Mononuclear cell (primary cell): Measurements from ENCODE around the gene ZNF845. TPM values are rescaled to one million over a fixed set of nuclear protein-coding genes. Genes with fewer than 3 reads are reported as not detected.
"Not testable (repeated sequence)": the region's sequence is repeated elsewhere in the genome, so short reads cannot be mapped to it uniquely, and the experiment has no call there.

Source experiments
- H3K27me3 ChIP-seq: 2 replicates; pipeline ENCODE4 v1.6.0; 2011; ENCODE audit warnings: low read length, control low read depth; ENCODE audit not compliant: insufficient read depth
- H3K4me1 ChIP-seq: 2 replicates; pipeline ENCODE4 v1.5.1; 2011; ENCODE audit warnings: mild to moderate bottlenecking, low read length, control low read depth; ENCODE audit not compliant: insufficient read depth
- H3K4me3 ChIP-seq: 2 replicates; pipeline ENCODE4 v1.5.1; 2011; ENCODE audit warnings: mild to moderate bottlenecking, low read length, moderate library complexity
- H3K9me3 ChIP-seq: 2 replicates; pipeline ENCODE4 v1.5.1; 2011; ENCODE audit warnings: low read depth, mild to moderate bottlenecking, control low read depth, low read length
- total RNA-seq: library from RNA; depleted of rRNA; stranded (reverse); fragments of >200 nt; gene quantifications from one replicate; pipeline ENCODE4 v1.2.3, GENCODE V29; 2012

Gene ZNF845
- total RNA-seq = 19.3 TPM

GRCh38 chr19:53333463-53334449 is at the start of gene ZNF845:
Gene ZNF845 (plus strand): TSS chr19:53333749. CDS start chr19:53341308, 7,559 bp downstream.
- H3K4me1 ChIP-seq = peaks cover 19% of the 10 kb centered on the region
- H3K9me3 ChIP-seq = no peaks in the 10 kb centered on the region
- peak within 1 kb of the TSS; percentile 78 for H3K4me3 ChIP-seq
- no peaks in the 10 kb centered on the region for H3K27me3 ChIP-seq

DNA sequence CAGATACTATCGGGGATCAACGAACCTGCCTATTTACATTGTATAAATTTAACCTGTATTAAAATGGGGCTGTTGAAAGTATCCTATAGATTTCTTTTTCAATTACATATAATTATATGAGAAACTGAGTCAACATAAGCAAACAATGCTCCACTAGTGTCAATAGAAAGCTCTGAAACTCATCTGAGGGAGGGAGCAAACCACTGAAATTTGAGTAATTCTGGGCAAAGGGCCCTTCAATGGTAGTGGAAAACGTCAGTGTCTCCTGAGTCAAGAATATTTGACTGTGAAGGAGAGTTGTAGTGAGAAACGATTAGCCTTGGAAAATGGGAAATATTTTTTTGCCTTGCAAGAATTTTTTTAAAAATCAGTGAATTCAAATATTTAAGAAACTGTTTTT is 48.5 kb upstream of the ZNF845 start:
- no peaks in the 10 kb centered on the region for H3K4me1 ChIP-seq
- H3K27me3 ChIP-seq = no peaks in the 10 kb centered on the region
- no peaks in the 10 kb centered on the region for H3K9me3 ChIP-seq
- no peak overlapping the region for H3K4me3 ChIP-seq

- H3K9me3 ChIP-seq = peaks cover 18% of the 10 kb centered on the region
- H3K27me3 ChIP-seq = no peaks in the 10 kb centered on the region
- no peaks in the 10 kb centered on the region for H3K4me1 ChIP-seq
- no peak overlapping the region for H3K4me3 ChIP-seq
Measured at GRCh38 chr19:53290758-53291549, 42.6 kb upstream of the ZNF845 start.

GRCh38 chr19:53294786-53295441 is 38.6 kb upstream of the ZNF845 start:
- no peaks in the 10 kb centered on the region for H3K4me1 ChIP-seq
- peaks cover 18% of the 10 kb centered on the region for H3K9me3 ChIP-seq
- no peak overlapping the region for H3K4me3 ChIP-seq
- H3K27me3 ChIP-seq = no peaks in the 10 kb centered on the region

DNA sequence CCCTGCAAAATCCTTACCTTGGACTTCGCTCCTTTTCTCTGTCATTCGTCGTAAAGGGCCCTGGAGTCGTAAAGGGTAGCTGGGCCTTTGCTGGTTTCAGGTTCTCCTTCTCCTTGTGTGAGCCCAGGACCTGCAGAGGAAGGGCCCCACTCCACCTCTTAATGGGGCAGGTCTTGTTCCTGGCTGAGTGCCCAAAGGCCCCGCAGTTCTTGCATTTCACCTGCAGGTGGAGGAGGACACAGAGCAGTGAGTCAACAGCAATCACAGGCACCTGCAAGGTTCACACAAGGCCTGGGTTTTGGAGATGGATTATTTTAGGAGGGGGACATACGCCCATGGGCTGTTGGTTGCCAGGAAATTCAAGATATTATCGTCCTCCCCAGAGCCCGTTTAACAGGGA is 32.2 kb upstream of the ZNF845 start:
- not testable (repeated sequence) for H3K27me3 ChIP-seq, H3K4me1 ChIP-seq, H3K9me3 ChIP-seq, H3K4me3 ChIP-seq

- H3K4me1 ChIP-seq = no peaks in the 10 kb centered on the region
- peaks cover 11% of the 10 kb centered on the region for H3K27me3 ChIP-seq
- H3K4me3 ChIP-seq = no peak overlapping the region
- no peaks in the 10 kb centered on the region for H3K9me3 ChIP-seq
Measured at GRCh38 chr19:53308339-53308811, 25.2 kb upstream of the ZNF845 start.

GRCh38 chr19:53311044-53311443 is 22.5 kb upstream of the ZNF845 start:
- no peaks in the 10 kb centered on the region for H3K9me3 ChIP-seq
- peaks cover 11% of the 10 kb centered on the region for H3K27me3 ChIP-seq
- H3K4me3 ChIP-seq = no peak overlapping the region
- H3K4me1 ChIP-seq = no peaks in the 10 kb centered on the region

GRCh38 chr19:53311897-53312296 is 21.7 kb upstream of the ZNF845 start:
- peaks cover 11% of the 10 kb centered on the region for H3K27me3 ChIP-seq
- no peaks in the 10 kb centered on the region for H3K9me3 ChIP-seq
- no peak overlapping the region for H3K4me3 ChIP-seq
- no peaks in the 10 kb centered on the region for H3K4me1 ChIP-seq

DNA sequence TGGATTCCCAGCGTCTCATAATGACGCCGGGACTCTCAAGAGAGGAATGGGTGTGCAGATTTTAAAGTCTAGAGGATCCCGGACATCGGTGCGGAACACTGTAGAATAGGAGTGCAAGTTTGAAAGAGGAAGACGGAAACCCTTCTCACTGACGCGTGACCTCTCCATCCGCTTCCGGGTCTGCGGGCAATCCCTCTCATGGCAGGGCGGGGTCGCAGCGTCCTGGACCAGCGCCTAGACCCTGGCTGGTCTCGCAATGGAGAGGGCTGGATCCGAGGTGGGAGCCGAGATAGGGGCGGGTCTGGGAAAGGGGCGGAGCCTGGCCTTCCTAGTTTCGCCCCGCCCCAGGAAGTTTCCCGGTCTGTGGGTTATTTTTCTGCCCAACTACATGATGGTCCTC is 4.6 kb upstream of the ZNF845 start:
- H3K4me1 ChIP-seq = peaks cover 9% of the 10 kb centered on the region
- H3K27me3 ChIP-seq = peaks cover 2% of the 10 kb centered on the region
- peaks cover 11% of the 10 kb centered on the region for H3K9me3 ChIP-seq
- H3K4me3 ChIP-seq = no peak overlapping the region

DNA sequence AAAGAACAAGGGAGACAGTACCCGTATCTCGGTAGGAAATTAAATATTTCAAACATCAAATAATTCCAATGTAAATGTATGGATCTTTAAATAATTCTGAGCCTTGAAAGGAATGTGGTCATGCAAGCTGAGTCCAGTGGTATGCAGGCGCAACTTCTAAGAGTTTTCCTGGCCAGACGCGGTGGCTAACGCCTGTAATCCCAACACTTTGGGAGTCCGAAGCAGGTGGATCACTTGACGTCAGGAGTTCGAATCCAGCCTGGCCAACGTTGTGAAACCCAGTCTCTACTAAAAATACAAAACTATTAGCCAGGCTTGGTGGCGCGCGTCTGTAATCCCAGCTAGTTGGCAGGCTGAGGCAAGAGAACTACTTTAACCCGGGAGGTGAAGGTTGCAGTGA is 1.1 kb upstream of the ZNF845 start:
- Histone ChIP-seq H3K9me3 (peaks cover 10% of the 10 kb centered on the region), H3K4me3 (no peak overlapping the region), H3K27me3 (no peaks in the 10 kb centered on the region), H3K4me1 (peaks cover 19% of the 10 kb centered on the region)

- Histone ChIP-seq H3K9me3 (peaks cover 4% of the 10 kb centered on the region), H3K4me3 (peak overlapping the region; percentile 78), H3K4me1 (peaks cover 19% of the 10 kb centered on the region), H3K27me3 (no peaks in the 10 kb centered on the region)
Measured at GRCh38 chr19:53333066-53333462, 485 bp upstream of the ZNF845 start.

DNA sequence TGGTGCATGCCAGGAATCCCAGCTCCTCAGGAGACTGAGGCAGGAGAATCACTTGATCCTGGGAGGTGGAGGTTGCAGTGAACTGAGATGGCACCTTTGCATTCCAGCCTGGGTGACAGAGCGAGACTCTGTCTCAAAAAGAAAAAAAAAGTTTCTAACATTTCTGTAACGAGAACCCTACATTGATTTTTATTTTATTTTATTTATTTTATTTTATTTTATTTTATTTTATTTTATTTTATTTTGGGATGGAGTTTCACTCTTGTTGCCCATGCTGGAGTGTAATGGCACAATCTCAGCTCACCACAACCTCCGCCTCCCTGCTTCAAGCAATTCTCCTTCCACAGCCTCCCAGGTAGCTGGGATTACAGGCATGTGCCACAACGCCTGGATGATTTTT is 10.9 kb downstream of the ZNF845 start:
- H3K4me3 ChIP-seq, H3K27me3 ChIP-seq, H3K4me1 ChIP-seq: not testable (repeated sequence)
- peaks cover 43% of the 10 kb centered on the region for H3K9me3 ChIP-seq

DNA sequence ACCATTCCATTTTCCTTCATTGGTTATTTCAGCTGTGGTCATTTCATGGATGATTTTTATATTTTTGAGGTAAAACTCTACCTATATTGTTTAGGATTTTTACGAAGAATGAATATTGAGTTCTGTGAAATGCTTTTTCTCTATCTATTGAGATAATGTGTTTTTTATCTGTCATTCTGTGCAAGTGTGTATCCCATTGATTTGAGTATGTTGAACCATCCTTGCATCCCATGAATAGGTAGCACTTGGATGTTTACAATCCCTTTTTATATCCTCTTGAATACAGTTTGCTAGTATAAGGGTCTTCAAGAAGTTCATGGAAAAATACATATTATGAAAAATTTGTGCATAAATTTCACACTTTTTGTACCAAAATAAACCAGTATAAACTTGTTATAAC is 22.2 kb downstream of the ZNF845 start:
- Histone ChIP-seq H3K27me3 (no peaks in the 10 kb centered on the region), H3K9me3 (peaks cover 69% of the 10 kb centered on the region), H3K4me1 (no peaks in the 10 kb centered on the region), H3K4me3 (no peak overlapping the region)

DNA sequence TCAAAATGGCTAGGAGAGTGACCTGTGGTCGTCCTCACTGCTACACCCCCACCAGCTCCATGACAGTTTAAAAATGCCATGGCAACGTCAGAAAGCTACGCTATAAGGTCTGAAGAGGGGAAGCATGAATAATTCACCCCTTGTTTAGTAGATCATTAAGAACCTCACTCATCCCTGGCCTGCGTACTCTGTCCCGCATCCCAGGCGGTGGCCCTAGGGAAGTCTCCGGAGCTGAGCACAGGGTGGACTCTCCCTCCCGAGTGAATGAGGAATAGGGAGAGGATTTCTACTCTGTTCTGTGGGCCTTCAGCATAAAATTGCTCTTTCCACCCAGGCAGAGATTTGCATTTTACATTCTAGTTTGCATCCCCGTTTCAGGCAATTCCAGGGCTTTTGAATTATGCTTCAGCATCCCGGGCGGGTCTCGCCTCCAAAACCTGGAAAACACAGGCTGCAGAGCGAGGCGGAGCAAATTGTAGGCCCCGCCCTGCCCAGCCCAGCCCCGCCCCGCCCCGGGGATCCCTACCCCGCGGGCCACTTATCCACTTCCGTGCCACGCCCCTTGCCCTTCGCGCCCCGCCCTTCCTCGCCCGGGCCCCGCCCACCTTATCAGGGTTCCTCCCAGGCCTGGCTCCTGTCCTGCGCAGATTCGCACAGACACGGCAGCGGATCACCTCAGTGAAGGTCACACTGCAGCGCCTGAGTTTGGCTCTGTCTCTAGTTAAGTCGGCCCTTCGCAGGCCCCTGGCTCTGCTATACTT is 24.5 kb downstream of the ZNF845 start:
- H3K4me1 ChIP-seq = no peaks in the 10 kb centered on the region
- H3K4me3 ChIP-seq = no peak overlapping the region
- no peaks in the 10 kb centered on the region for H3K27me3 ChIP-seq
- peaks cover 46% of the 10 kb centered on the region for H3K9me3 ChIP-seq
